Heart left ventricle (tissue), 16 donors: Measurements from ENCODE around the gene SMIM12. TPM values are rescaled to one million over a fixed set of nuclear protein-coding genes. Genes with fewer than 3 reads are reported as not detected.

Experiments
- ATAC-seq, 4 donors: fragments of 200-7000 bp; cut with Tn5 transposase; one replicate each; pipeline ENCODE4 v1.9.1; 2020 to 2022; ENCODE audit warnings: moderate library complexity in 4 of 4, mild to moderate bottlenecking in 3 of 4, moderate number of reproducible peaks in 1 of 4
- DNase-seq, 5 donors: peaks; one replicate each; pipeline ENCODE4 v3.0.0-alpha.2; 2020
- H3K27ac ChIP-seq, 12 donors: fragments of 200-600 bp; sonication (generic) in 4 of 12; one replicate each; pipeline versions ENCODE4 v1.5.0 to v1.8.0; 2016 to 2022; ENCODE audit warnings: mild to moderate bottlenecking in 2 of 12
- H3K27me3 ChIP-seq, 9 donors: fragments of 200-600 bp; sonication (generic) in 2 of 9; one replicate each; pipeline versions ENCODE4 v1.5.1 to v1.8.0; 2016 to 2022; ENCODE audit warnings: mild to moderate bottlenecking in 3 of 9
- H3K36me3 ChIP-seq, 9 donors: fragments of 200-600 bp; sonication (generic) in 2 of 9; one replicate each; pipeline versions ENCODE4 v1.5.0 to v1.8.0; 2018 to 2022; ENCODE audit warnings: mild to moderate bottlenecking in 2 of 9
- H3K4me1 ChIP-seq, 12 donors: fragments of 200-600 bp; sonication (generic) in 4 of 12; one replicate each; pipeline versions ENCODE4 v1.5.0 to v1.8.0; 2016 to 2022; ENCODE audit warnings: mild to moderate bottlenecking in 3 of 12
- H3K4me3 ChIP-seq, 12 donors: fragments of 200-600 bp; sonication (generic) in 4 of 12; one replicate each; pipeline versions ENCODE4 v1.5.0 to v1.8.0; 2017 to 2022; ENCODE audit warnings: mild to moderate bottlenecking in 9 of 12, moderate library complexity in 4 of 12
- H3K9me3 ChIP-seq, 12 donors: fragments of 200-600 bp; sonication (generic) in 4 of 12; one replicate each; pipeline versions ENCODE4 v1.5.0 to v1.8.0; 2016 to 2022; ENCODE audit warnings: mild to moderate bottlenecking in 1 of 12
- CTCF ChIP-seq, 12 donors: fragments of 200-600 bp; sonication (generic) in 4 of 12; IDR thresholded peaks; one replicate each; pipeline versions ENCODE4 v1.5.0 to v1.8.0; 2018 to 2022; ENCODE audit warnings: antibody characterized with exemption in 12 of 12, mild to moderate bottlenecking in 5 of 12
- POLR2A ChIP-seq, 2 donors: fragments of 450-650 bp; IDR thresholded peaks; one replicate each; pipeline ENCODE4 v1.6.1; 2017; ENCODE audit warnings: antibody characterized with exemption in 2 of 2, mild to moderate bottlenecking in 2 of 2, moderate library complexity in 2 of 2
- WGBS, 4 donors: extraction: QIAGEN DNeasy Blood & Tissue Kit in 2 of 4; methylation state at CpG; one replicate each; pipeline versions ENCODE4 v1.1.5 to v1.1.7; 2013 to 2018; 5-methylcytosine and 5-hydroxymethylcytosine counted together
- intact Hi-C, 10 donors: fragments of 100-400 bp; cut with DNase I; formaldehyde crosslinking; loops; one replicate each; pipeline versions ENCODE4 v1.11.1 to v1.14.2; 2022
- polyA plus RNA-seq, 2 donors: library from polyadenylated mRNA; stranded (reverse); fragments of 200-250 nt; gene quantifications; one replicate each; pipeline ENCODE4 v1.2.3, GENCODE V29; 2013
- total RNA-seq, 9 donors: library from RNA; depleted of rRNA in 2 of 9; stranded (reverse); fragments of >200 nt in 2 of 9; fragmentation: NEBNext Ultra II Directional in 3 of 9; extraction: Animal tissue kit (Norgen Biotek cat#: 25700) in 3 of 9; gene quantifications; one replicate each; pipeline versions ENCODE4 v1.1.0 to v1.2.4, GENCODE V29; 2016 to 2023
- donor health status: ischemic (EF 13 %, LVEDD 7.1; RV severe dilation, severe dysfunction).
- donor health status: healthy with polysubstance abuse.
- donor health status: DM: no; HTN: yes; CAD: no.
- donor health status: DM: no; HTN: no; CAD: no.
- donor health status: ischemic (EF 25% LVEDD 6.9; RV normal size, moderate dysfunction).
- donor health status: ischemic (EF 25% LVEDD 5.7; RV mildly dilated, moderate dysfunction).
- donor health status: healthy.
- donor health status: DM: yes; HTN: yes; CAD: no.
- donor health status: ischemic (EF 35%, LVEDD 5.7; RV mildly dilated, moderate dysfunction).
- donor health status: nonischemic (EF 11% LVEDD 7.7; RV severe dilation, severe dysfunction).
- donor health status: DM: yes; HTN: yes; CAD: no.
- donor health status: PGD.
- donor health status: ischemic (EF 29% LVEDD 5.4; RV normal size, mild dysfunction).
- donor health status: nonischemic (EF 23%, LVEDD 6.1; RV moderate dilation, normal function).

Gene SMIM12
- total and polyA plus RNA-seq, 11 donors: 16.1 to 98.5 (median 37.8) TPM

- no peak for DNase-seq
- Histone ChIP-seq H3K9me3 (no peaks in the 10 kb centered on the region), H3K36me3 (no peaks in the 10 kb centered on the region), H3K27ac (no peak overlapping the region), H3K4me3 (no peak overlapping the region), H3K4me1 (peaks cover 0 to 8% (median 4%) of the 10 kb centered on the region in 12 donors), H3K27me3 (peaks cover 0 to 43% (median 19%) of the 10 kb centered on the region in 9 donors)
- intact Hi-C loops: no loop called here
- TF ChIP-seq POLR2A (IDR thresholded peaks at IDR 0.05): no peak
- TF ChIP-seq CTCF (IDR thresholded peaks at IDR 0.05): no peak
- WGBS, 4 donors: 70 to 74% (median 73%) methylated on average over 17 of the region's 17 CpGs
- no peak for ATAC-seq
Observed at GRCh38 chr1:34871443-34872132, 12.0 kb upstream of the SMIM12 start.

DNA sequence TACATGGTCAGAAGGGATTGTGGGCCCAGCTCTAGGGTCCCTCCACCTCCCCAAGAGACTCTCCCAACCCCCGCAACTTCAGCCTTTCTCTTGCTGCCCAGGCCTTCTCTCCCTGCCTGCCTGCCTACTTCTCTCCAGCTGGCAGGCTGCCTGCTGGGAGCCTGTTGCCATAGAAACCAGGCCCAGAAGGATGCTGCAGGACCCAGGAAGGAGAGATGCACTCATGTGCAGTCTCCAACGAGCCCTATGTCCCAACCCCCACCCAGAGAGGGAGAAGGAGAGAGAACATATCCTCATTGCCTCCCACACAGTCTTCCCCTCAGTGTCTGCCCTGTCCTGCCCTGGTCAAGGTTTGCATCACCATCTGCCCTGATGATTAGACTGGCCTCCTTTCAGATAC lies 10.8 kb upstream of the SMIM12 start:
- intact Hi-C loops: no loop called here
- 57 to 67% (median 65%) methylated on average over 2 of the region's 2 CpGs for WGBS, 4 donors
- no peaks in the 10 kb centered on the region for H3K36me3 ChIP-seq
- H3K9me3 ChIP-seq: no peaks in the 10 kb centered on the region
- no peak overlapping the region for H3K27ac ChIP-seq
- peaks cover 0 to 34% (median 16%) of the 10 kb centered on the region in 9 donors for H3K27me3 ChIP-seq
- no peak for DNase-seq
- TF ChIP-seq CTCF (IDR thresholded peaks at IDR 0.05) (no peak), POLR2A (IDR thresholded peaks at IDR 0.05) (no peak)
- peaks cover 0 to 17% (median 10%) of the 10 kb centered on the region in 12 donors for H3K4me1 ChIP-seq
- ATAC-seq: no peak
- H3K4me3 ChIP-seq: no peak overlapping the region

- Histone ChIP-seq H3K36me3 (no peaks in the 10 kb centered on the region), H3K4me1 (peaks cover 0 to 23% (median 10%) of the 10 kb centered on the region in 12 donors), H3K9me3 (no peaks in the 10 kb centered on the region), H3K27ac (no peak overlapping the region), H3K27me3 (peaks cover 0 to 29% (median 16%) of the 10 kb centered on the region in 9 donors), H3K4me3 (no peak overlapping the region)
- intact Hi-C loops: loop anchor here in 6 of 10 donors (5.0 to 10.0 kb wide), 4 partner anchors 82 to 115 kb away; partner anchors contain the start of gene TMEM35B (in 2 of the 6)
- 88 to 91% (median 89%) methylated on average over 4 of the region's 4 CpGs for WGBS, 4 donors
- ATAC-seq (no peak), DNase-seq (no peak)
- no peak for TF ChIP-seq POLR2A (IDR thresholded peaks at IDR 0.05)
- no peak for TF ChIP-seq CTCF (IDR thresholded peaks at IDR 0.05)
Observed at GRCh38 chr1:34869760-34870159, 10.2 kb upstream of the SMIM12 start.

DNA sequence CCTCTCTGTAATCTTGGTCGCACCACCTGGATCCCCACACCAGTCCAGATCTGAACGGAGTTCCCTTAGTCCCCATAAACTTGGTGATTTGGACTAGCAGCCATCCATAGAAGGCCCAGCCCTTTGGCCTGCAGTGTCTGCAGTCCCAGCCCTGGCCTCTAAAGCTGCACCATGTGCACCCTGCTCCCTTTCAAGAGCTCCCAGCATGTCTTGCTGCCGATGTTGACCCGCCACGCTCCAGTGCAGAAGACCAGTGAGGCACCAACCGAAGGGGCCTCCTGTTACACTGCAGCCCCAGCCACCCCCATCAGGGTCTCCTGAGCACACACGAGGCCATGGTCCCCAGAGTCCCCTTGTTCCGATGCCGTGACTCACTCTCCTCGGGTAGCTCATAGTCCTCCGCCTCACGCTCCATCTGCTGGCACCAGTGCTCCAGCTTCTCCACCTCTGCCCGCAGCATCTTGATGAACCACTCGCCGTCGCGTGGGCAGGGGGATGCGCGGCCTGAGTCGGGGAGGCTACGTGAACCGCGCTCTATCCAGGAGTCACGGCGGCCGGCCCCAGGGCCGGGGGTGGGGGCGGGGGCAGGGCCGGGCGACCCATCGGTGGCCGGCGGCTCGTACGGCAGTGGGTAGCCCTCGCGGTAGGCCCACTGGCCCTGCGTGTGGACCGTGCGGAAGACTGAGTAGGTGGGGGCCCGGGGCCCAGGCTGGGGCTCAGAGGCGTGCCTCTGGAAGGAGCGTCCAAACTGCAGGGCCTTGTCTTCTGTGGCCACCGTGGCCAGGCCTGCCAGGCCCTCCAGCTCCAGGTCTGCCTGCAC lies 8.9 kb upstream of the SMIM12 start:
- intact Hi-C loops: loop anchor here in 6 of 10 donors (5.0 to 10.0 kb wide), 4 partner anchors 81 to 116 kb away; partner anchors contain the start of gene TMEM35B (in 2 of the 6)
- no peak for DNase-seq
- H3K27me3 ChIP-seq: peaks cover 0 to 16% (median 7%) of the 10 kb centered on the region in 9 donors
- no peaks in the 10 kb centered on the region for H3K36me3 ChIP-seq
- H3K4me1 ChIP-seq: peaks cover 0 to 23% (median 10%) of the 10 kb centered on the region in 12 donors
- TF ChIP-seq CTCF (IDR thresholded peaks at IDR 0.05) (no peak), POLR2A (IDR thresholded peaks at IDR 0.05) (no peak)
- no peaks in the 10 kb centered on the region for H3K9me3 ChIP-seq
- 91 to 96% (median 93%) methylated on average over 14 to 44 of the region's 44 CpGs for WGBS, 4 donors
- H3K4me3 ChIP-seq: no peak overlapping the region
- no peak overlapping the region for H3K27ac ChIP-seq
- ATAC-seq: no peak
